ENCODE results near the gene EIF1AD. TPM values are rescaled to one million over a fixed set of nuclear protein-coding genes. Genes with fewer than 3 reads are reported as not detected.

EIF1AD gene, protein sequence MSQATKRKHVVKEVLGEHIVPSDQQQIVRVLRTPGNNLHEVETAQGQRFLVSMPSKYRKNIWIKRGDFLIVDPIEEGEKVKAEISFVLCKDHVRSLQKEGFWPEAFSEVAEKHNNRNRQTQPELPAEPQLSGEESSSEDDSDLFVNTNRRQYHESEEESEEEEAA
- polyA plus RNA-seq, result 30.9 and 38.3 TPM in 2 replicates

DNA sequence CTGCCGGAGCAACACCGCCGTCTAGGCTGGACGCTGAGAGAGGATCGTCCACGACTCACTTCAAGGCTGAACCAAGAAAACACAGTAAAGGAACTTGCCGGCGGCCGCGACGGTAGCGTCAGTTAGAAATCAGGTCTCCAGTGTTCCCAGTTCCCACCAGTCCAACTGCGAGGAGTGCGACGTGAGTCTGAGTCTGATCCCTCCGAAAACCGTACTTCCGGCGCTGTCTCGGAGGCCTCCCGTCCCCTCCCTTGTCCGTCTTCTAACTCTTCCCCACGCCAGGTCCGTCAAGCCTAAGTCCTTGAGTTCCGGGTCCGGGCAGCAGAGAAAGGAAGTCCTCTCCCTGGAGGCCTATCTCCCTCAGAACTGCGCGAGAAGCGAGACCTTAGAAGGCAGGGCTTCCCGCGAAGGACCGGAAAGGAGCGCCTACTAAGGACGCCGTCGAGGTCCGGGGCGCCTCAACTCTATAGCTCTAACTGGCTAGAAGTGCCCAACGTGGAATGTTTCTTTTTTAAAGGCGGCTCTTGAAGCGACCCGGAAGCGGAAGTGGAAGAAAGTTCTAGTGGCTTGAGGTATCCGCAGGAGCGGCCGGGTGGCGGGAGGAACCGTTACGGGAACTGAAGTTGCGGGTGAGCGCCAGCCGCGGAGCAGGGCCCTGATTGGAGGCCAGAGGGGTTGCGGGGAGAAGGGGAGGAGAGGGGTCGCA is at the start of gene EIF1AD, which contains the start of gene BANF1:
Gene EIF1AD, minus strand, starts transcription at position 216 of the 706 bp plus-strand sequence. CDS start 1,768 bp downstream, outside the sequence.
Gene BANF1, plus strand, starts transcription at position 562 of the 706 bp plus-strand sequence. CDS start 748 bp downstream, outside the sequence.

DNA sequence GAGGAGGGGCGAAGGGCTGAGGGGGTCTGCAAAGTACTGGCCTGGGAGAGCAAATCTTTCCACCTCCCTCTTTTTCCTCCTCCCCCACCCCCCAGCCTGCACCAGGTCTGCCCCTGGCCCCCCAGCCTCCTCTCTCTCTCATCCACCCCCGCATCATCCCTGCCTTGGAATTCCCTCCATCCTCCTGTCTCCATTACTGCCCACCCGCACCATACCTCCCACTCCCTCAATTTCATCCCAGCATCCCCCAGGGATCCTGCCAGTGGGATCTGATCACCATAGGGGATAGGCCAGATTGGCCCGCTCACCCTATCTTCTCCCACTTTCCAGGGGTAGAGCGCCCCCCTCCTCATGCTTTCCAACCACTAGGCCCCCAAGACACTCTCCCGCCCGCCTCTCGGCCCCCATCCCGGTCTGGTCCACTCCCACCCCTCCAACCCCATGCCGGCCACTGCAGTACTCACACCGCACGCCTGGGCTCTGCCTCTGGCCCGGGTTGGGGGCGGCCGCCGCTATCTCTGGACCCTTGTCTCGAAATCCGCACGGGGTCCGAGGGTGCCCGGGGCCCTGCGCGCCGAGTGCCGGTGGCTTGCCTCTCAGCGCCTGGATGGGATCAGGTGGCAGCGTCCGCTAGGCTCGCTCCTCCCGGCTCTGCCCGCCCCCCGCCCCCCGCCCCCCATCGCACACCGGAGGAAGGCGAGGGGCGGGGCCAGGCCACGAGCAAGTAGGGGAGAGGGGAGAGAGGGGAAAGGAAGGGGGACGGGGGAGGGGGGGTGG is 46.8 kb upstream of the EIF1AD start, which contains the start of gene GAL3ST3:
Gene GAL3ST3, minus strand, starts transcription at position 615 of the 777 bp plus-strand sequence. CDS start 3,746 bp downstream, outside the sequence.

DNA sequence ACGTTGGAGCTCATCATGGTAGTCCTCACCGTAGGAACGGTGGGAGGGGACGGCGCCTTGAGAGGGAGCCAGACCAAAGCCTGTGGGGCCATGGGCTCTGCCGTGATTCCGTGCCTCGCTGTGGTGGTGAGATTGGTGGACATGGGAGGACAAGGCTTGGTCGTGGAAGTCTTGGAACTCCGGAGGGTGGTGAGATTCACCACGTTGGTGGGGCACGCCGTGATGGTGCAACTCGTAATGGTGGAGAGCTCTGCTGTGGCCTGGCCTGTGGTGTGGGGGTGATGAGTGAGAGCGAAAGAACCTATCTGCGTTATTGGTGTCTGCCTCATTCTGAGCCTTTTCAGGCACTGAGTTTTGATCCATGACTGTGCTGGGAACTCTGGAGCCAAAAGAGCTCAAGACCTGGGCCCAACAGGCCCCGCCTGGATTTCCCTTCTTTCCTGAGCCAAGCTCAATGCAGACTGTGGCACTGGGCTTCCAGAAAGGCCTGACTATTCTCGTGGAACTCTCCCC is 24.1 kb upstream of the EIF1AD start, which contains the start of gene CATSPER1:
Gene CATSPER1, minus strand, starts transcription at position 463 of the 513 bp plus-strand sequence. Its CDS starts 100 bp downstream, at position 363.

DNA sequence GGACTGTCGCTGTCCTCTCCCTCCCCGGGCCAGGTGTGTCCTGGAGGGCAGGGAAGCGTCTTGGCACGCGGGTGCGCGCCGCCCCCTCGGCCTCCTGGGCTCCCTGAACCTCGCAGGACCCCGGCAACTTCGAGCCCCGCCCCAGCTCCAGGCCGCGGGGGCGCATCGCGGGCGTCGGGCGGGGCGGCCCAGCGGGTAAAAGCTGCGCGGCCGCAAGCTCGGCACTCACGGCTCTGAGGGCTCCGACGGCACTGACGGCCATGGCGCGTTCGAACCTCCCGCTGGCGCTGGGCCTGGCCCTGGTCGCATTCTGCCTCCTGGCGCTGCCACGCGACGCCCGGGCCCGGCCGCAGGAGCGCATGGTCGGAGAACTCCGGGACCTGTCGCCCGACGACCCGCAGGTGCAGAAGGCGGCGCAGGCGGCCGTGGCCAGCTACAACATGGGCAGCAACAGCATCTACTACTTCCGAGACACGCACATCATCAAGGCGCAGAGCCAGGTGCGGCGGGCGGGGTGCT is 9.9 kb upstream of the EIF1AD start, which contains the start of gene CST6:
Gene CST6, plus strand, starts transcription at position 224 of the 519 bp plus-strand sequence. Its CDS starts 37 bp downstream, at position 261.

DNA sequence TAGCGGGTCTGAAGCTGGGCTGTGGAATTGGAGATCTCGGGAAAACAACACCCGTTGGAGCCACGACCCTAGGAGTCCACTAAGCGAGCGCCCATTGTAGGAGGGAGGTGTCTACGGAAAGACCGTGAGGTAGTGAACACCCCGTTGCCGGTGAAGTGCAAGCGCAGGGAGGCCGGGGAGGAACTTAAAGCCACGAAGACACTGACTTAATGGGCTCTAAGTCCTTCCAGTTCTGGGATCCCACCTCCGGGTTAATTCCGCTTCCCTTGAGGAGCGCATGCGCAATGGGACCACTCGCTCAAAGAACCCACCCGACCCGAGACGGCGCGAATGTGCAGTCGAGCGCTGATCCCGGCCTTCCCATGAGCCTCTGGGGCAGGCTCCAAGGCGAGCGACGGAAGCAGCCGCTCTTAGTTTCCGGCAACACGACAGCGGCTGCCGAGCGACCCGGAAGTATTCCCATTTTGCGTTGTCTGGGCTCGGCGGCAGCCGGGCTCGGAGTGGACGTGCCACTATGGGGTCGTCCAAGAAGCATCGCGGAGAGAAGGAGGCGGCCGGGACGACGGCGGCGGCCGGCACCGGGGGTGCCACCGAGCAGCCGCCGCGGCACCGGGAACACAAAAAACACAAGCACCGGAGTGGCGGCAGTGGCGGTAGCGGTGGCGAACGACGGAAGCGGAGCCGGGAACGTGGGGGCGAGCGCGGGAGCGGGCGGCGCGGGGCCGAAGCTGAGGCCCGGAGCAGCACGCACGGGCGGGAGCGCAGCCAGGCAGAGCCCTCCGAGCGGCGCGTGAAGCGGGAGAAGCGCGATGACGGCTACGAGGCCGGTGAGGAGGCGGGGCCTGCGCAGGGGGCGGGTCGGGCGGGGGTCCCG is 40.5 kb downstream of the EIF1AD start, which contains the start of gene SART1:
Gene SART1, plus strand, starts transcription at position 468 of the 874 bp plus-strand sequence. Its CDS starts 47 bp downstream, at position 515.

Other genes starting within 250 kb of the EIF1AD start
- 0.08 and 0.35 TPM in 2 replicates for gene AP5B1, start 221.2 kb downstream of the EIF1AD start, polyA plus RNA-seq
- not detected in 2 replicates for gene OVOL1, start 215.1 kb downstream of the EIF1AD start, polyA plus RNA-seq
- 2.2 and 4.6 TPM in 2 replicates for gene SNX32, start 168.2 kb downstream of the EIF1AD start, polyA plus RNA-seq
- gene CFL1, start 144.0 kb downstream of the EIF1AD start, polyA plus RNA-seq, result 185 and 274 TPM in 2 replicates
- gene MUS81, start 141.7 kb downstream of the EIF1AD start, polyA plus RNA-seq, result 9.5 and 11.2 TPM in 2 replicates
- 0.31 and 1.8 TPM in 2 replicates for gene EFEMP2, start 129.4 kb downstream of the EIF1AD start, polyA plus RNA-seq
- gene CTSW, start 122.3 kb downstream of the EIF1AD start, polyA plus RNA-seq, result not detected in 2 replicates
- 37.0 and 67.8 TPM in 2 replicates for gene FIBP, start 113.7 kb downstream of the EIF1AD start, polyA plus RNA-seq
- gene CCDC85B, start 111.5 kb downstream of the EIF1AD start, polyA plus RNA-seq, result 2.2 and 2.7 TPM in 2 replicates
- gene FOSL1, start 101.8 kb downstream of the EIF1AD start, polyA plus RNA-seq, result not detected in 2 replicates
- 12.4 and 15.2 TPM in 2 replicates for gene C11orf68, start 83.1 kb downstream of the EIF1AD start, polyA plus RNA-seq
- gene DRAP1, start 82.7 kb downstream of the EIF1AD start, polyA plus RNA-seq, result 32.5 and 40.9 TPM in 2 replicates
- 0.73 TPM in 1 of 2 replicates, not detected in the other for gene TSGA10IP, start 56.7 kb downstream of the EIF1AD start, polyA plus RNA-seq
- gene SART1, start 40.4 kb downstream of the EIF1AD start, polyA plus RNA-seq, result 22.8 and 46.8 TPM in 2 replicates
- gene BANF1, start 346 bp upstream of the EIF1AD start, polyA plus RNA-seq, result 356 and 424 TPM in 2 replicates
- gene CST6, start 9.9 kb upstream of the EIF1AD start, polyA plus RNA-seq, result not detected in 2 replicates
- gene CATSPER1, start 24.3 kb upstream of the EIF1AD start, polyA plus RNA-seq, result 0.59 TPM in 1 of 2 replicates, not detected in the other
- gene GAL3ST3, start 47.0 kb upstream of the EIF1AD start, polyA plus RNA-seq, result 8.7 and 19.5 TPM in 2 replicates
- gene SF3B2, start 50.2 kb upstream of the EIF1AD start, polyA plus RNA-seq, result 63.3 and 67.3 TPM in 2 replicates
- 1.0 and 2.4 TPM in 2 replicates for gene PACS1, start 68.1 kb upstream of the EIF1AD start, polyA plus RNA-seq

Data from Purkinje cell (primary cell).